GM21737 (cell line): ENCODE measurements around the gene RTP5.
"Not testable (repeated sequence)": the region's sequence is repeated elsewhere in the genome, so short reads cannot be mapped to it uniquely, and the experiment has no call there.

Experiments used
- ATAC-seq: cut with Tn5 transposase; IDR thresholded peaks from one replicate; pipeline ENCODE4 v1.9.1; 2021; ENCODE audit warnings: mild to moderate bottlenecking, moderate library complexity; ENCODE audit not compliant: unreplicated experiment

Gene RTP5

DNA sequence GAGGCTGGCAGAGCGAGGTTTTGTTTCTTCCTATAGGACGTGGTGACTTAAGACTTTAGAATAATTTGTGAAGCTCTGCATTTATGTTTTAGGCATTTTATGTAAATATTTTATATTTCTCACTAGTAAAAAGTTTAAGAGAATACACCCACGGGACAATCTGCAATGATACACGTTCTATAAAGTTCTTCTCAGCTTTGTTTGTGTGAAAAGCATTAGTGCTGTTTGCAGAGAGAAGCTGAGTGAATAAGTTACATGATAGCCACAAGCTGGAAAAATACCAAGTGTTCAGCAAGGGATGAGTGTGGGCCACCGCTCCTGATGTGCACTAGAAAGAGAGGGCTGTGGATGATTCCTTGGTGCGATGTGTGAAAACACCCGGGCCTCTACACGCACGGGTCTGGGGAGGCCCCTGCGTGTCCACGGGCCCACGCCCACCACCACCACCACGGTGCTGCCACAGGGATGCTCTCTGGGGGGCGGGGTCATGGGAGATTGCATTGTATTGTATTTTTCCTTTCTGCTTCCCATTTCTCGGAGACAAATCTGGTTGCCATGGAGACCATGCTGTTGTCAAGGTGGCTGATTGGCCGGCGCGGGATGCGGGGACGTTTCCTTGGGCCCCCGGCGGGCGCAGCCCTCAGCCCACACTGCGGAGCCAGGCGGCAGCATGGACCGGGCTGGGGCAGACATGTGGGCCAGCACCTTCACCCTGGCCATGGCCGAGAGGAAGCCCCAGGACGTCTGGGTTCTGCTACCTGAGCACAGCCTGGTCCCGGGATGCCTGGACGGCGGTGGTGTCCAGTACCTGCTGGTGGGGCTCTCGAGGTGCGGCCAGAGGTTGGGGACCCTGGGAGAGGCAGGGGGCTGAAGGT, at the start of gene RTP5:
Gene RTP5 (plus strand): TSS at position 643 of the 875 bp plus-strand sequence. CDS start 28 bp downstream, at position 671.
- no peak for ATAC-seq

DNA sequence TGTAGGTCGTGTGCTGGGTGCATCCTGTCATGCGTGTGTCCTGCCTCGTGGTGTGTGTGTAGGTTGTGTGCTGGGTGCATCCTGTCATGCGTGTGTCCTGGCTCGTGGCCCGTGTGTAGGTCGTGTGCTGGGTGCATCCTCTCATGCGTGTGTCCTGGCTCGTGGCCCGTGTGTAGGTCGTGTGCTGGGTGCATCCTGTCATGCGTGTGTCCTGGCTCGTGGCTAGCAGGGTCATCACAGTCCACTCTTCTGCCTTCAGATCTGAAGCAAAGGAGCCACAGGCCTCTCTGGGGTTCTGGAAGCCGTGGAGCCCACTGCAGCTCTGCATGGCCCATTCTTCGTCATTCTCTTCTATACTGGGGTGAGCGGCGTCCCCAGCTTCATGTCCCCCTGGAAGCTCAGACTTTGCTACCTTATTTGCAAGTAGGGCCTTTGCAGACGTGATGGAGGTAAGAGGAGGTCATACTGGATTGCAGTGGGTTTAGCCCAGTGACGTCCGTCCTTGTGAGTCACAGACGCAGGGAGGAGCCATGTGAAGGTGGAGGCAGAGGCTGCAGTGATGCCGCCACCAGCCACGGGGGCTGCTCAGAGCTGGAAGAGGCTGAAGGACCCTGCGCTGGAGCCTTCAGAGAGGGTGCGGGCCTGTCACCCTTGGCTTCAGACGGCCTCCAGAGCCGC, 49.4 kb upstream of the RTP5 start:
- not testable (repeated sequence) for ATAC-seq

GRCh38 chr2:241820625-241821384, 48.7 kb upstream of the RTP5 start:
- no peak for ATAC-seq

DNA sequence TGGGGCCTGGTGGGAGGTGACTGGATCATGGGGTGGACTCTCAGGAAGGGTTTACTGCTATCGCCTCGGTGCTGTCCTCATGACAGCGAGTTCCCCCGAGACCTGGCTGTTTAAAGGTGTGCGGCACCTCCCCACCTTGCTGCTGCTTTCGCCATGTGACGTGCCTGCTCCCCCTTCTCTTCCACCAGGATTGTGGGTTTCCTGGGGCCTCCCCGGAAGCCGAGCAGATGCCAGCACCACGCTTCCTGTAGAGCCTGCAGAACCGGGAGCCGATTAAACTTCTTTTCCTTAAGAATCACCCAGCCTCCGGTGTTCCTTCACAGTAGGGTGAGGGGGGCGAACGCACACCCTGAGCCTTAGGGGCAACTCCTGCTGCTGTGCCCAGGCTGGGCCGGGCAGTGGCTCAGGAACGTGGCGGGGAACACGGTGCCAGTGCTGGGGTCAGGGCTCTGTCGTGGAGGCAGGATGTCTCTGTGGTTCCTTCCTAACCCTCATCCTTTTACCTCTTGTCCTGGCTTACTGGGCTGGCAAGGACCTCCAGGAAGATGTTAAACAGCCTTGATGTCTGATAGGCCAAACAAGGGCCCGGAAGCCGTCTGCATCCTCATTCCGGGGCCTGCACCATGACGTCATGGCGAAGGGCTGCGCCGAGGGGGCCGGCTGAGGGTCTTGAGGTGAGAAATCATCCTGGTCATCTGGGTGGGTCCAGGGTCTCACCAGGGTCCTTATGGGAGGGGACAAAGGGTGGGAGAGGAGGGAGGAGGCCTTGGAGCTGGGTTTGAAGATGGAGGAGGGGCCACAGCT, 47.9 kb upstream of the RTP5 start:
- no peak for ATAC-seq

DNA sequence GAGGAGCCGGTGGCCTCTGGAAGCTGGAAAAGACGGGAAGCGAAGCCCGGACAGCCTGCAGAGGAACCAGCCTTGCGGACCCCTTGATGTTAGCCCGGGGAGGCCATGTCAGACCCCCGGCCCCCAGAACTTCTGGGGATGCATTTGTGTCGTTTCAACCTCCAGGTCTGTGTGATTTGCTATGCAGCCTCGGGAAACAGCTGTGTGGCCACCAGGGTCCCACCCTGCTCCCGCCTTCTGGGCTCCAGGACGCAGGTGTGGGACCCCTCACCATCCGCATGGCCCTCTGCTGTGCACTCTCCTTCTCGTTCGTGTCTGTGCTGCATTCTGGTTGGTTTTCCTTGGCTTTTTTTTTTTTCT, 47.3 kb upstream of the RTP5 start:
- no peak for ATAC-seq

GRCh38 chr2:241823531-241824437, 45.7 kb upstream of the RTP5 start:
- not testable (repeated sequence) for ATAC-seq

- no peak for ATAC-seq
These were observed 42.1 kb upstream of the RTP5 start for GRCh38 chr2:241827394-241827793.

GRCh38 chr2:241833101-241833663, 36.3 kb upstream of the RTP5 start:
- ATAC-seq, result no peak

- not testable (repeated sequence) for ATAC-seq
These were observed 35.6 kb upstream of the RTP5 start for GRCh38 chr2:241833756-241834526.

DNA sequence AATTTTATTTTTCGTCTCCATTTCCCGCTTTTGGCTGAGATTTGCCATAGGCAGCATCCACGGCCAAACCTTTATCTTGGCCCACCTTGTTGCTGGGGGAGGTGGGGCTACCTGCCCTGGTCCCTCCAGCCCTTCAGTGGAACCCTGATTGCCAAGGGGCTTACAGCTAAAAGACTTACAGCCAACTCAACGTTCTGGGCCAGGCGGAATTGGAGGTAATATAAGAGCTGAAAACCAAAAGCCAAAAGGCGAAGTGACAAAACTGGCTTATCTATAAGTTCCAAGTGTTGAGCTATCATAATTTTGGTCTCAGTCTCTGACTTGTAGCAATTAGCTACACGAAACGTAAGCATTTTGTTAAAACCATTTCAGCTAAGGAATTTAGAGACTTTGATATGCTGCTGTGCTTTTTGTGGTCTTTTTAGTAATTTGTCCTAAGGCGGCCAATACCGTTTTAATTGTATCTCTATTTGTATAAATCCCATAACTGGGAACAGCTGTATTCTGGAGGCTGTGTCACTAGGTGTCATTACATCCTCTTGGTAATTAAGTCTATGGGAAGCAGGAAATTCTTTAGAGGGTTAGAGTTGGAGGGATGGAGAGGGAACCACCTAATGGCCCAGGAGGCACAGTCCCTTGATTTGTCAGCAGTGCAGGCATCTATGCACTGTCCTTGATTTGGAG, 34.9 kb upstream of the RTP5 start:
- ATAC-seq, result no peak

- ATAC-seq, result no peak
These were observed 33.9 kb upstream of the RTP5 start for GRCh38 chr2:241835611-241836010.

DNA sequence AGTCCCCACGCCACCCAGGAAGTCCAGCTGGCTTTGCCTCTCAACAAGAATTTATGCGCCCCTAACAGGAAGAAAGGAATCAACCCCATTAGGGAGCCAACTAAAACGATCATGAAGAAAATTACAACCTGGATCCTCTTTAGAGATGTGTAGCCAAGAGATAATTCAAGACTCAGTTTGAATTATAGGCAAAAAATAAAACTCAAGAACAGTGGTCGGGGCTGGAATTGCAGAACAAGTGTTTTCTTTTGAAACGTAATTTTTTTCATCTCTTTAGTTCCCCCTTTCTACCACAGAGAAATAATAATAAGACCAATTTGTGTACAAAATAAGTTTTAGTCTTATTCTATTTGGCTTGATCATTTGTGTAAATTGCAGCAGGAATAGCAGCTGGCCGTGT, 33.2 kb upstream of the RTP5 start:
- no peak for ATAC-seq

GRCh38 chr2:241837197-241837965, 32.1 kb upstream of the RTP5 start:
- ATAC-seq, result no peak

DNA sequence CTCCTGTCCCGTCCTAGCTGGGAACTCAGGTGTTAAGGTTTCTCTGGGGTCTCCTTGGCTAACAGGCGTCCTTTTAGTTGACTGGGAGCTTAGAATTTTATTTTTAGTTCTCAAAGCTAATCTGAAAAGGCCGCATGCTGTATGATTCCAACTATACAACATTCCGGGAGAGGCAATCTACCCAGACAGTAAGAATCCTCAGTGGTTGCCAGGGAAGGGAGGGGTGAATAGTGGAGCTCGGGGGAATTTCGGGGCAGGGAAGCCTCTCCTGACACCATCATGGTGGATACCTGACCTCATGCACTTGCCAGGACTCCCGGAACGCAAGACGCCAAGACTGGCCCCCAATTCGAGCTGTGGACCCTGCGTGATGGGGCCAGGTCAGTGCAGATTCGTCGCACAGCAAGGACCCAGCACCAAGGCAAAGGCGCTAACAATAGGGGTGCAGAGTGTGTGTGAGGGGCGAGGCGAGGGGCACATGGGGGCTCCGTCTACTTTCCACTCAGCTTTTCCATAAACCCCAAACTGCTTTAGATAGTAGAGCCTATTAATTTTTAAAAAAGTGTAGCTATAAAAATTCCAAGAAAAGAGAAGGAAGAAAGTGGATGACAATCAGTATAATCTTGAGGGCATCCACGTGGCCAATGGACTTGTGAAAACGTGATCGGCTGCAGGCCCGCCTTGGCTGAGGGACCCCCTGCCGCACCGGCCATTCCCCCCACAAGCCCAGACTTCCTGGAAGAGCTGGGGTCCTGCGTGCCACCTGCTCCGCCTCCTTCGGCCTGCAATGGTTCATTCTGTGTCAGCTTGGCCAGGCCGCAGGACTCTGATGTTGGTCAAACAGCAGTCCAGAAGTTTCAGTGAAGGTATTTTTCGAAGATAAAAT, 28.1 kb upstream of the RTP5 start:
- no peak for ATAC-seq

- no peak for ATAC-seq
These were observed 27.5 kb upstream of the RTP5 start for GRCh38 chr2:241842067-241842415.

- no peak for ATAC-seq
These were observed 26.8 kb upstream of the RTP5 start for GRCh38 chr2:241842620-241843211.
